ENCODE data around the gene PNLDC1. TPM values are rescaled to one million over a fixed set of nuclear protein-coding genes. Genes with fewer than 3 reads are reported as not detected.
A peak's percentile ranks its signal among the peaks of the same experiment; 100 is the strongest.
"Not testable (repeated sequence)": the region's sequence is repeated elsewhere in the genome, so short reads cannot be mapped to it uniquely, and the experiment has no call there.

PNLDC1 gene
- total RNA-seq, 2 experiments from 2014 or later: 0.57 to 0.79 TPM

GRCh38 chr6:159788753-159789376, 11.2 kb upstream of the PNLDC1 start:
- Mint-ChIP-seq H3K27me3 (ENCODE audit: low read depth) (no peaks in the 10 kb centered on the region), H3K27ac (peak overlapping the region; percentile 89), H3K4me3 (peak overlapping the region; percentile 93), H3K4me1 (ENCODE audit: low read depth) (peaks cover 56% of the 10 kb centered on the region), H3K36me3 (ENCODE audit: low read depth) (peaks cover 75% of the 10 kb centered on the region), H3K9me3 (ENCODE audit: insufficient read depth) (no peaks in the 10 kb centered on the region)
- peak; percentile 1 for ATAC-seq
- ChIA-PET CTCF (interaction anchor here (0.6 to 1.1 kb wide), 5 partner anchors 66 to 228 kb away, joined by 3 read pairs; no protein-coding TSS in a partner anchor), POLR2A (interaction anchor here (0.6 to 4.8 kb wide), 11 partner anchors 8 to 259 kb away, joined by 3 to 33 read pairs (median 7); partner anchors contain the start of genes ACAT2, SOD2 and WTAP)
- peak; percentile 49 for DNase-seq

- CTCF ChIA-PET: interaction anchor here (0.5 to 2.9 kb wide), 10 partner anchors 26 to 167 kb away, joined by 3 to 21 read pairs (median 4); partner anchors contain the start of gene WTAP
- Mint-ChIP-seq H3K9me3 (ENCODE audit: insufficient read depth) (no peaks in the 10 kb centered on the region), H3K4me1 (ENCODE audit: low read depth) (peaks cover 62% of the 10 kb centered on the region), H3K36me3 (ENCODE audit: low read depth) (peaks cover 78% of the 10 kb centered on the region), H3K27ac (peak within 1 kb of the TSS; percentile 96), H3K27me3 (ENCODE audit: low read depth) (no peaks in the 10 kb centered on the region), H3K4me3 (peak within 1 kb of the TSS; percentile 93)
- DNase-seq (peak; percentile 100), ATAC-seq (peak; percentile 79)
- POLR2A ChIA-PET: interaction anchor here (0.6 to 4.8 kb wide), 24 partner anchors 8 to 280 kb away, joined by 3 to 33 read pairs (median 4); partner anchors contain the start of genes ACAT2, IGF2R, SOD2 and WTAP
Measured at GRCh38 chr6:159789377-159790148, 10.5 kb upstream of the PNLDC1 start, which contains the start of gene TCP1. Gene TCP1 (minus strand): TSS chr6:159789602. CDS start chr6:159789468, 134 bp downstream.

GRCh38 chr6:159790149-159790955, 9.7 kb upstream of the PNLDC1 start, which contains the start of gene MRPL18:
Gene MRPL18 (plus strand): TSS chr6:159790467. CDS start chr6:159790588, 121 bp downstream.
- Mint-ChIP-seq H3K4me1 (ENCODE audit: low read depth) (peaks cover 59% of the 10 kb centered on the region), H3K27me3 (ENCODE audit: low read depth) (no peaks in the 10 kb centered on the region), H3K4me3 (peak within 1 kb of the TSS; percentile 93), H3K36me3 (ENCODE audit: low read depth) (peaks cover 75% of the 10 kb centered on the region), H3K27ac (peak within 1 kb of the TSS; percentile 96), H3K9me3 (ENCODE audit: insufficient read depth) (no peaks in the 10 kb centered on the region)
- ChIA-PET CTCF (interaction anchor here (0.5 to 2.9 kb wide), 15 partner anchors 8 to 99 kb away, joined by 3 to 21 read pairs (median 3); partner anchors contain the start of gene WTAP), POLR2A (interaction anchor here (0.6 to 4.8 kb wide), 26 partner anchors 9 to 731 kb away, joined by 3 to 33 read pairs (median 4); partner anchors contain the start of genes ACAT2, IGF2R, SOD2 and WTAP)
- DNase-seq (peak; percentile 96), ATAC-seq (peak; percentile 85)

- Mint-ChIP-seq H3K4me3 (peak overlapping the region; percentile 93), H3K4me1 (ENCODE audit: low read depth) (peaks cover 54% of the 10 kb centered on the region)
Measured at GRCh38 chr6:159790956-159791598, 9.0 kb upstream of the PNLDC1 start.

GRCh38 chr6:159794976-159795375, 5.1 kb upstream of the PNLDC1 start:
- CTCF ChIA-PET: not testable (repeated sequence)
- peak overlapping the region; percentile 43 for H3K27ac Mint-ChIP-seq
- H3K36me3 Mint-ChIP-seq (ENCODE audit: low read depth): peaks cover 76% of the 10 kb centered on the region

More at GRCh38 chr6:159790956-159791598, 9.0 kb upstream of the PNLDC1 start:
- H3K36me3 Mint-ChIP-seq (ENCODE audit: low read depth): peaks cover 71% of the 10 kb centered on the region
- ChIA-PET POLR2A (interaction anchor here (0.7 to 4.8 kb wide), 15 partner anchors 10 to 730 kb away, joined by 3 to 33 read pairs (median 6); partner anchors contain the start of genes ACAT2, IGF2R, SOD2 and WTAP), CTCF (interaction anchor here (0.6 to 2.9 kb wide), 14 partner anchors 9 to 151 kb away, joined by 3 to 21 read pairs (median 3); no protein-coding TSS in a partner anchor)
- ATAC-seq (no peak), DNase-seq (no peak)
- no peaks in the 10 kb centered on the region for H3K27me3 Mint-ChIP-seq (ENCODE audit: low read depth)
- H3K27ac Mint-ChIP-seq: peak overlapping the region; percentile 96
- no peaks in the 10 kb centered on the region for H3K9me3 Mint-ChIP-seq (ENCODE audit: insufficient read depth)

GRCh38 chr6:159797554-159797953, 2.5 kb upstream of the PNLDC1 start:
- H3K9me3 Mint-ChIP-seq (ENCODE audit: insufficient read depth): no peaks in the 10 kb centered on the region
- ATAC-seq (no peak), DNase-seq (no peak)
- peaks cover 24% of the 10 kb centered on the region for H3K4me1 Mint-ChIP-seq (ENCODE audit: low read depth)
- H3K27me3 Mint-ChIP-seq (ENCODE audit: low read depth): no peaks in the 10 kb centered on the region
- ChIA-PET POLR2A (no interaction called here), CTCF (no interaction called here)
- no peak overlapping the region for H3K27ac Mint-ChIP-seq
- H3K4me3 Mint-ChIP-seq: no peak overlapping the region
- peaks cover 59% of the 10 kb centered on the region for H3K36me3 Mint-ChIP-seq (ENCODE audit: low read depth)

More at GRCh38 chr6:159794976-159795375, 5.1 kb upstream of the PNLDC1 start:
- DNase-seq; POLR2A ChIA-PET; H3K9me3 Mint-ChIP-seq (ENCODE audit: insufficient read depth); H3K27me3 Mint-ChIP-seq (ENCODE audit: low read depth); ATAC-seq; H3K4me3 Mint-ChIP-seq: not testable (repeated sequence)
- peaks cover 38% of the 10 kb centered on the region for H3K4me1 Mint-ChIP-seq (ENCODE audit: low read depth)

- ATAC-seq (no peak), DNase-seq (no peak)
- POLR2A ChIA-PET: no interaction called here
- Mint-ChIP-seq H3K4me1 (ENCODE audit: low read depth) (peaks cover 3% of the 10 kb centered on the region), H3K36me3 (ENCODE audit: low read depth) (peaks cover 33% of the 10 kb centered on the region), H3K27ac (no peak overlapping the region), H3K4me3 (no peak overlapping the region), H3K9me3 (ENCODE audit: insufficient read depth) (no peaks in the 10 kb centered on the region), H3K27me3 (ENCODE audit: low read depth) (no peaks in the 10 kb centered on the region)
- CTCF ChIA-PET: no interaction called here
Measured at GRCh38 chr6:159801935-159802334, 1.9 kb downstream of the PNLDC1 start.

GRCh38 chr6:159804504-159804903, 4.4 kb downstream of the PNLDC1 start:
- H3K9me3 Mint-ChIP-seq (ENCODE audit: insufficient read depth): no peaks in the 10 kb centered on the region
- CTCF ChIA-PET: no interaction called here
- no peaks in the 10 kb centered on the region for H3K27me3 Mint-ChIP-seq (ENCODE audit: low read depth)
- no peak overlapping the region for H3K27ac Mint-ChIP-seq
- DNase-seq (no peak), ATAC-seq (no peak)
- peaks cover 2% of the 10 kb centered on the region for H3K4me1 Mint-ChIP-seq (ENCODE audit: low read depth)
- H3K36me3 Mint-ChIP-seq (ENCODE audit: low read depth): peaks cover 10% of the 10 kb centered on the region
- POLR2A ChIA-PET: no interaction called here
- no peak overlapping the region for H3K4me3 Mint-ChIP-seq

- ChIA-PET CTCF (interaction anchor here (0.6 to 0.7 kb wide), 3 partner anchors 31 to 791 kb away, joined by 3 read pairs; no protein-coding TSS in a partner anchor), POLR2A (interaction anchor here (1.2 kb wide), 1 partner anchor 15 kb away, joined by 6 read pairs; the partner anchor contains the start of gene MRPL18)
- Mint-ChIP-seq H3K4me1 (ENCODE audit: low read depth) (peaks cover 4% of the 10 kb centered on the region), H3K27ac (no peak overlapping the region), H3K27me3 (ENCODE audit: low read depth) (no peaks in the 10 kb centered on the region), H3K4me3 (no peak overlapping the region), H3K36me3 (ENCODE audit: low read depth) (peaks cover 4% of the 10 kb centered on the region), H3K9me3 (ENCODE audit: insufficient read depth) (no peaks in the 10 kb centered on the region)
- ATAC-seq (no peak), DNase-seq (no peak)
Measured at GRCh38 chr6:159805440-159806020, 5.5 kb downstream of the PNLDC1 start.

GRCh38 chr6:159806021-159806458, 6.0 kb downstream of the PNLDC1 start:
- ATAC-seq: no peak
- no peaks in the 10 kb centered on the region for H3K27me3 Mint-ChIP-seq (ENCODE audit: low read depth)
- no peak overlapping the region for H3K27ac Mint-ChIP-seq
- ChIA-PET CTCF (interaction anchor here (1.4 kb wide), 1 partner anchor 15 kb away, joined by 3 read pairs; no protein-coding TSS in a partner anchor), POLR2A (interaction anchor here (1.2 kb wide), 1 partner anchor 15 kb away, joined by 6 read pairs; the partner anchor contains the start of gene MRPL18)
- DNase-seq: no peak
- H3K9me3 Mint-ChIP-seq (ENCODE audit: insufficient read depth): no peaks in the 10 kb centered on the region
- H3K36me3 Mint-ChIP-seq (ENCODE audit: low read depth): no peaks in the 10 kb centered on the region
- H3K4me3 Mint-ChIP-seq: no peak overlapping the region
- H3K4me1 Mint-ChIP-seq (ENCODE audit: low read depth): peaks cover 4% of the 10 kb centered on the region
